ENCODE data around the gene SYNE1.
A peak's percentile ranks its signal among the peaks of the same experiment; 100 is the strongest.
"Not testable (repeated sequence)": the region's sequence is repeated elsewhere in the genome, so short reads cannot be mapped to it uniquely, and the experiment has no call there.

SYNE1 gene

GRCh38 chr6:152372945-152373344 is 264.2 kb downstream of the SYNE1 start:
- DNase-seq (ENCODE audit: low spot score) = no peak

- DNase-seq (ENCODE audit: low spot score) = no peak
Observed at GRCh38 chr6:152371775-152372174, 265.4 kb downstream of the SYNE1 start.

GRCh38 chr6:152368751-152369624 is 268.2 kb downstream of the SYNE1 start:
- peak; percentile 37 for DNase-seq (ENCODE audit: low spot score)

GRCh38 chr6:152364866-152365265 is 272.3 kb downstream of the SYNE1 start:
- no peak for DNase-seq (ENCODE audit: low spot score)

GRCh38 chr6:152360034-152360433 is 277.1 kb downstream of the SYNE1 start:
- peak; percentile 81 for DNase-seq (ENCODE audit: low spot score)

- DNase-seq (ENCODE audit: low spot score) = peak; percentile 62
Observed at GRCh38 chr6:152356662-152357061, 280.5 kb downstream of the SYNE1 start.

GRCh38 chr6:152356016-152356415 is 281.1 kb downstream of the SYNE1 start:
- no peak for DNase-seq (ENCODE audit: low spot score)

GRCh38 chr6:152355166-152355565 is 282.0 kb downstream of the SYNE1 start:
- no peak for DNase-seq (ENCODE audit: low spot score)

- no peak for DNase-seq (ENCODE audit: low spot score)
Observed at GRCh38 chr6:152353440-152353839, 283.7 kb downstream of the SYNE1 start.

GRCh38 chr6:152351742-152352141 is 285.4 kb downstream of the SYNE1 start:
- no peak for DNase-seq (ENCODE audit: low spot score)

- DNase-seq (ENCODE audit: low spot score) = no peak
Observed at GRCh38 chr6:152351110-152351509, 286.1 kb downstream of the SYNE1 start.

GRCh38 chr6:152348116-152348515 is 289.0 kb downstream of the SYNE1 start:
- no peak for DNase-seq (ENCODE audit: low spot score)

- DNase-seq (ENCODE audit: low spot score) = no peak
Observed at GRCh38 chr6:152343735-152344360, 293.3 kb downstream of the SYNE1 start.

GRCh38 chr6:152341596-152341995 is 295.6 kb downstream of the SYNE1 start:
- DNase-seq (ENCODE audit: low spot score) = no peak

- DNase-seq (ENCODE audit: low spot score) = peak; percentile 70
Observed at GRCh38 chr6:152338335-152339125, 298.6 kb downstream of the SYNE1 start.

- DNase-seq (ENCODE audit: low spot score) = no peak
Observed at GRCh38 chr6:152334555-152334954, 302.6 kb downstream of the SYNE1 start.

GRCh38 chr6:152330961-152331360 is 306.2 kb downstream of the SYNE1 start:
- no peak for DNase-seq (ENCODE audit: low spot score)

- DNase-seq (ENCODE audit: low spot score) = no peak
Observed at GRCh38 chr6:152329638-152330448, 307.3 kb downstream of the SYNE1 start.

GRCh38 chr6:152328200-152328599 is 309.0 kb downstream of the SYNE1 start:
- DNase-seq (ENCODE audit: low spot score) = not testable (repeated sequence)

- no peak for DNase-seq (ENCODE audit: low spot score)
Observed at GRCh38 chr6:152323376-152323775, 313.8 kb downstream of the SYNE1 start.

GRCh38 chr6:152318278-152318677 is 318.9 kb downstream of the SYNE1 start:
- DNase-seq (ENCODE audit: low spot score) = no peak

GRCh38 chr6:152316024-152316423 is 321.1 kb downstream of the SYNE1 start:
- DNase-seq (ENCODE audit: low spot score) = no peak

All from D341Med (cell line).